ENCODE results near the gene ACOXL.

Gene ACOXL

DNA sequence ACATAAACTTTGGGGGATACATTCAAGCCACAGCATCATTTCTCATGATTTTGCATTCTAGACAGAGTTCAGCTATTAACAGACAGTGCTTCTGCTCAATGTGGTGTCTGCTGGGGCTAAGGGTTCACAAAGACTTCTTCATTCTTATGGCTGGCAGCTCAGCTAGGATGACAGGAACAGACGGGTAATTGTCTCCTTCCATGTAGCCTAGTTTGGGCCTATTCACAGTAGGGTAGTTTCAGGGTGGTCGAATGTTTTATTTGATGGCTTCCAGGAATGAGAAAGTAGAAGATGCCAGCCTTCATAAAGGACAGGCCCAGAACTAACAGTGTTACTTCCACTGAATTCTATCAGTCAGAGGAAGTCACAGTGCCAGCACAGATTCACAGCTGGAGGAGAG, 362.3 kb downstream of the ACOXL start:
- FAIRE-seq = no peak

DNA sequence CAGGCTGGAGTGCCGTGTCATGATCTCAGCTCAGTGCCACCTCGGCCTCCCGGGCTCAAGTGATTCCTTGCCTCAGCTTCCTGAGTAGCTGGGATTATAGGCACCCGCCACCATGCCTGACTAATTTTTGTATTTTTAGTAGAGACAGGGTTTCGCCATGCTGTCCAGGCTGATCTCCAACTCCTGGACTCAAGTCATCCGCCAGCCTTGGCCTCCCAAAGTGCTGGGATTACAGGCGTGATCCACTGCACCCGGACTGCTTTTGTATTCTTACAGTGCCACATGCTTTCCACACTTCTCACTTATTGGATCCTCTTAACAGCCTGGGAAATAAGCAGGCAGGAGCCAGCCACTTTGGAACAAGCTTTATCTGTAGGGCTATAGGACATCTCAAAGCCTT, 363.1 kb downstream of the ACOXL start:
- FAIRE-seq = no peak

DNA sequence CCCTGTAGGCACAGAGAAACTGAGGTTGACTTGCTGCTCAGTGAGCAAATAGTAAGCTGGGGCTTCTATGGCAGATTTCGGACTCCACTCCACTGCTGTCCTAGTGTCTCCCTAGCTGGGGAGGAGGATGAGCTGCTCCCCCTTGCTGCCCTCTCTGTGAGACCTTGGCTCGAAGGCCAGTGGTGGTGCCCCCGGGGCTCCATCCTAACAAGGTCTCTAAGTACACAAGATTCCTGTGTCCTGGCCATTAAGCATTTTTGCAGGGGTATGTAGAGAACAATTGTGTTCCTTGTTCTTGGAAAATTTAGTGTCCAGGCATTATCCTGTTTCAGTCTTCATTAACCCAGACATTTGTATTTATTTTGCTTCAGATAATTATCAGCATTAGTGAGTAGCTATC, 367.0 kb downstream of the ACOXL start:
- no peak for FAIRE-seq

DNA sequence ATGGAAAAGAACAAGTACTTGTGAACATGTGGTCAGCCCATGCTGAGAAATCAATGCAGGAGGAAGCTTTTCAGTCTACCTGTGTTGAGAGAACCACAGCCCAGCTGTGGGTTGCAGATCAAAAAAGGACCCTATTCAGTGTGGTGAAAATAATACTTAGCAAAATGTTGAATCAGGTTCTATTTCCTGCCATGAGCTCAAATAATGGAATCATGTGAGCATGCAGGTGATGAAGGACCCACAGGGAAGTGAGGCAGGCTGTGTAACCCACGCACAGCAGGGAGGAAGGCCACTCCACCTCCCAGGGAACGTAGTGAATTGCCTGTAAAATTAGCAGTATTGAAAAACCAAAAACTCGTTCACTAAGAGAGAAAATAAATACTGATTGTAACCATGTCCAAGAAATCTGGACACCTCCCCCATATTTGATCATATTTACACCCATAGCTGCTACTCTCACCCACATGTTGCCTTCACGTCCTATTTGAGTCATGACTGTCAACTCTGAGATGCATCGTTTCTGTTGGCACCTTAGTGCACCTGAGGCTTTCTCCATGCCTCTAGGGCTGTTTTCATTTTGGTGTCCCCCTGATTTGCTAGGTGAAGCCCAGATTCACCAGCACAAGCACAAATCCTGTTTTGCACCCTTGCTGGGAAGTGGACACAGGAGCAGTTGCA, 367.9 kb downstream of the ACOXL start:
- no peak for FAIRE-seq

DNA sequence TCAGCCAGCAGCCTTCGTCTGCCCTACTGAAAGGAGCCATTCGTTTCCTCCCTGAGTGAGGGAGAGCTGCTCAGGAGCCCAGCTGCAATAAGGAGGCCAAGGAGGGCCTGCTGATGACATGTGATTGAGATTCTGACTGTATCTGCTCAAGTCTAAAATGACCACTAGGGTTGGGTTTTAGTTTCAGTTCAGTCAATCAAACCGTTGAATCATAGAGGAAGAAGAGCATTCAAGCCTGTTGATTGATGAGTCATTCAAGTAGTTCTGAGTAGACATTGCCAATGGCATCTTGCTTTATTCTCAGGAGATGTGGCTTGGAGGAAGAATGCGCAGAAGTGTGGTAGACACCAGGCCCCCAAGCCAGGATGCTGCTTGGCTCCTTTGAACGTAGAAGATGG, 368.4 kb downstream of the ACOXL start:
- no peak for FAIRE-seq

DNA sequence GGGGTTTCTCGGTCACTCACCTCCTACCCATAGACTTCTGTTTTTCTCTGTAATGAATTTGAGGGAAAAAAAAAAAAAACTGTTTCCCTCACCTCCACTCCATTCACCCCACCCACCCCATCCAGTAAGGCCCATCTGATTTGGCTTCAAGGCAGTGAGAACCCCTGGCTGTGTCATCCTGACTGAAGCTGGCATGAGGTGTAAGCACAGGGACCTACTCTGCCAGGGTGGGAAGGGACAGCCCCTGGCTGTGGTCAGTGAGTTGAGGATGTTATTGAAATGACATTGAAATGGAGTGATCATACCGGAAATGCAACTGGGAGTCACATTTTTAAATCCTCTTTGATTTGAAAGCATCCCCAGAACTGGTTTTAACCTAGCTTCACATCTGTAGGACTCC, 369.2 kb downstream of the ACOXL start:
- FAIRE-seq = no peak

DNA sequence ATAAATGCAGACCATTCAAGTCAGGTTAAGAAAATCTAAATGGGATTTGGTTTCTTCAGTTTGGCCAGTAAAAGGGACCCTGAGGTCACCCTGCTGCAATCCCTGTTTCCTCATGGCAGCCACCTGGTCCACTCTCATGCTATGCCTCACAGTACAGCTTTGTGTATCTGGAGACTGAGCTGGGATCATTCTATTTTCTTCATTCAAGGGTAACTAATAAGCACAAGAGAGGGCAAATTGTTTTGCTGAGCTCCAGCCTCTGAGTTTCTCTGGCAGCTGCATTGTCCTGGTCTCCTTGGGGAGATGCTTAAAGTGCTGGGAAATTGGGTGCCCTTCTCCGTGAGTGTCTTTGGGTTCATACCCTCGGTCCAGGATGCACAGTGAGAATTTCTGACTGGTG, 369.8 kb downstream of the ACOXL start:
- FAIRE-seq = no peak

DNA sequence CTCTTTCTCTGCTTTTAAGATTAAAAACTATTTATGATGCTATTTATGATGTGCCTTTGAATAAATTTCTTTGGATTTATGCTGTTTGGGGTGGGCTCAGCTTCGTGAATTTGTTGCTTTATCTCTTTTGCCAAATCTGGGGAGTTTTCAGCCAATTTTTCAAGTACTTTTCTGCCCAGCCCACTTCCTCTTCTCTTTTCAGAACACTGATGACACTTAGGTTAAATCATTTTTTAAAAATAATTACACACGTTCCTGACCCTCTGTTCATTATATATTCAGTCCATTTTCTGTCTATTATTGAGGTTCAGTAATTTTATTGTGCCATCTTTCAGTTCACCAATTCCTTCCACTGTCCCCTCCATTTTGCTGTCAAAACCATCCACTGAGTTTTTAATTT, 373.6 kb downstream of the ACOXL start:
- FAIRE-seq = no peak

DNA sequence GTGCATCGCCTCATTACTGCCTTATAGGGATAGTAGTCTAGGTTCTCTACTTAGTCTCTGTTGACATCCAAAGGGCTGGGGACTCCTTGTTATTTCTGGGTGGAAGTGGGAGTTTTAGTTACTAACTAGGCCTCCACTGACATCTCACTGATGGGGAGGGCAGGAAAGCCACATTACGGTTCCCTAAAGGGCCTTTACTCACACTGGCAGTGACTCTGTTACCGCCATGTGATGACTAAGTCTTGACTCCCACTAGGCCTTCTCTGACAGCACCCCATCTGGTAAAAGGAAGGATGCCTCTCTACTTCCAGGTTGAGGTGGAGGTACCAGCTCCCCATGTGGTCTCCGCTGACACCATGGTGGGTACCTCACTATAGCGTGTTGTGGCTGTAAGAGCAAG, 374.3 kb downstream of the ACOXL start:
- FAIRE-seq = no peak

DNA sequence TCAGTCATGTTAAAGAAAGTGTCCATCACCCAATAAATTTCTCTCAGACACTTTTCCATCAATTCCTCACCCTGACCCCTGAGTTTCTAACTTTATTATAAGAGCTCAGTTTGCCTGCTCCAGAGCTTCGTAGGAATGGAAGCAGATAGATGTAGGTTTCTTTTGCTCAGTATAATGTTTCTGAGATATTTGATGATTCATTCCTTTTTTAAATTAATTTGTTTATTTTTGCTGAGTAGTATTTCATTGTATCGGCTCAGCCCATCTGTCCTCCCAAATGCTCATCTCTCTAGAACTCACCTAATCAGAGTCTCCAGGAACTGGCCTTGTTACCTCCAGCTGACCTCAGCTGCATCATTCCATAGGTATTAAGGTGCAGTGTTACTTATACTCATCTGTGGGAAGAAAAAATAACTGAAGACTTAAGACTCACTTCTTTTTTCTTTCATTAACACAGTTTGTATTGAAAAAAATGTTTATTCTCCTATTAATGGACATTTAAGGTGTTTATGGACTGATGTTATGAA, 376.4 kb downstream of the ACOXL start:
- FAIRE-seq = no peak

DNA sequence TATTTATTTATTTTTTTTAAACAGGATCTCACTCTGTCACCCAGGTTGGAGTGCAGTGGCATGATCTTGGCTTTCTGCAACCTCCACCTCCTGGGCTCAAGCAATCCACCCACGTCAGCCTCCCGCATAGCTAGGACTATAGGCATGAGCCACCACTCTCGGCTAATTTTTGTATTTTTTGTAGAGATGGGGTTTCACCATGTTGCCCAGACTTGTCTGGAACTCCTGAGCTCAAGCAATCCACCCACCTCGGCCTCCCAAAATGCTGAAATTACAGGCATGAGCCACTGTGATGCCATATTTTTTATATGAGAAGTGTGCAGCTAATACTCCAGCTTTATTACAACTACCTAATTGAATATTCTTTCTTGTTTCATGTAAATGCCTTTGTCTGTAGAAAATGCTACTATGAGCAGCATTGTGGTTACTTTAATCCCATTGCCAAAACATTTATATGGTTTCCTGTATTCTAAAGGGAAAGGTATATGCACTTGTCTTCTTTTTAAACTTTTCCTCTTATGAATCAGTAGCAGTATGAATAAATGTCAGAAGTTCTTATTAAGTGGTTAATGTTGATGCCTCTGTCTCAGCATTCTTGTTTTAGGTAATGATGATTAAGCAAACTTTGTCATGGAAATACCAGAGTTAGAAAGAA, 378.9 kb downstream of the ACOXL start:
- no peak for FAIRE-seq

DNA sequence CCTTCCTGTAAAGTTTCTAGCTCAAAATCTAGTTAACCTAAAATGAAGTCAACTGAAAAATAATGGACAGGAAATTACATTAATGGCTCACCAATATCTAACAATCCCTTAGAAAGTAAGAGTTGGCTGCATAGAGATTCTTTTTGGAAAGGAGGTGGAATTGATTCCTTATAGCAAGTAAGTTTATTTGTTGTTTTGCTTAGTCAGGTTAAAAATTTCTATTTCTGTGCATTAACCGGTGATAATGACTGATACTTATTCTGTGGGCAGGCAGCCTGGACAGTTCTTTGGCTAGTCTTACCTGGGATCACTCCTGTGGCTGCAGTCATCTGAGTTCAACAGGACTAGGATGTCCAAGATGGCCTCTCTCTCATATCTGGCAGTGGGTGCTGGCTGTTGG, 381.5 kb downstream of the ACOXL start:
- FAIRE-seq = no peak

DNA sequence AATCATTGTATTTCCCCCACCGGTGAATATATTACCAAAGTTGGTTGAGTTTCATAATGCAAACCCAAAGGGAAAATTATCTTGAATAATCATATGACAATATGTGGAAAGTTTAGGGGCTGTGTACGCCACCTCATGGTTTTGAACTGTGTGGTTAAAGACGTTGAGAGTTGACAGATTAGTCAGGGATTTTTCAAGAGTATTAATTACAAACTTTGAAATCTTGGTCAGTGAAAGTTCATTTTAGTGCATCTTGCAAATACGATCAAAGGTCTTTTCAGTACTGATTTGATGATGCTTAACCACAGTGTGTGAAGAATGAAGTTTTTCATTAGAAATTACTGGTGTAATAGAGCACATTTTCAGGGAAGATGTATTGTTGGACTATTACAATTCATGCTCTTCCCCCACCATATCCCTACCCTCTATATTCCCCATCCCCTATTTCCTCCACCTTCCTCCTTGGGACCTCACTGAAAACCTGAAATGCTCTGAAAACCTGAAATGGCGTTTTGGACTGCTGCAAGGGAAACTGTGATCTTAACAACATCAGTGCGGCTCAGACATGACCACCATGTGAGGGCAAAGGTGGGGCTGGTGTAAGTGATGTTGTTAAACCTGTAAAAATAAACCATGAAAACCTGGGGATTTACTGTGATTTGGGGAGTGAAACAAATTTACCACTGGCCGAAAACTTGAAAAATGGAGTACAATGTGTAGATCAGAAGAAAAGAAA, 383.8 kb downstream of the ACOXL start:
- no peak for FAIRE-seq

DNA sequence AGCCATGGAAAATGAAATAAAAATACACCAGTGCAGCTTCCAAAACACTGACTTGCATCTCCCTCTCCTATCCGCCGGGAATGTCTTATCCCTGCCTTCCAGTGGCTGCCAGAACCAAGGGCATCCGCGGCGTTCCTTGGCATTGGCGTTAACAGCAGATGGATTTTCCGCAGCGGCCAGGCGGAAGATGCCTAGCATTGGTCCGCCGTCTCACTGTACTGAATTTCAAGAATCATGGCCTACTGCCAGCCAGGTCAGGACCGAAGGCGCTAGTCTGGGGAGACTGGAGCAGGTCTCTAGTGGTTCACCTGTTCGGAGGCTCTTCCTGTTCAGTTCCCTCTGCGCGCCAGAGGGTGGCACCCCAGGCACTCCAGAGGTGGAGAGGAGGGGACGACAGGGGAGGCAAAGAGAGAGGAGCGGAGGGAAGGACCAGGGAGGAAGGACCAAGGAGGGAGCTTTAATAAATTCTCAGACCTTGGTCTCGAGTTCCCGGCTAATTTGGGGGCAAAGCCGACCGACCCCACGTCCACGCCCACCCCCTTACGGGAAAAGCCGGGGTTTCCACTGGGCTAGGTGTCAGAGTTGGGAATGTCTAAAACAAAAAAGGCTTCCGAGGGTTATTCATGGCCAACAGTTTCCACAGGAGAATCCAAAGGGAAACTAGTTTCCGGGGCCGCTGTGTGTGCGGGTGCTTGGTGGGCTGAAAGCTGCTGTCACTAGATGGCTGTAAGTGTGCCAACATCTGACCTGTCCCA, 384.6 kb downstream of the ACOXL start:
- FAIRE-seq = no peak

DNA sequence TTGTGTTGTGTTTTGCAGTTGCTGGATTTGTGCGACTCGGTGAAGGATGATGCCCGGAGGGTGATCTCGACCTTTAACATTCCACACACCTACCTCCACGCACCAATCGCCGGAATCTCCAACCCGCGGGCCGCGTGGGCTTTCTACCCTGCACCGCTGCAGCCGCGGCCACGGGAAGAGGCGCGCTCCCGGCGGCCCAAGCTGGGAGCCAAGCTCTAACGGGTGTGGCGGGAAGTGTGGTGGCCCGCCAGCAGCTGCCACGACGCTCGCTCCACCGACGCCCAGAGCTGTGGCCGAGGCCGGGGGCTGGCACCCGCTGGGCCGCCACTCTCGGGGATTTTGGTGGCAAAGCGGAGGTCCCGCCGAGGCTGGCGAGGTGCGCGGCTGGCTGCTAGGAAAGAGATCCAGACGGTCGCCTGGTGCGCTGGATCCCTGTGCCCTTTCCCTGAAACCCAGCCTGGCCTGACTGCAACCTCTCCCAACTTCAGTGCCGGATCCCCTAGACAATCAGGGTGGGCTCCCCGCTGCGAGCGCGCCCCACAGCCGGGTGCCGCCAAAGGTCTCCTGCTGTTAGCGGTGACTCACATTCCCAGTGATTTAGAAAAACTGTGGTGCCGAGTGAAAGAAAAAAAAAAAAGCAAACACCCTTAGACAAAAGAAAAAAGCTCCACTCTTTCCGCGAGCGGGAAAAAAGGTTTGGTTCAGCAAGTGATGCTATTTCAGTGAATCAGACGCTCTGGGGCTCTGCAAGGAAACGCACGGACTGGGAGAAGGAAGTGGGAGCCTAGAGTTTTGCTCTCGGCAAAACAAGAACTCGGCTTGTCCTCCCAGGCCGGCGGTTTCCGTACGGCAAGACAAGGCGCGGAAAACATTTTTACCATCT, 385.5 kb downstream of the ACOXL start:
- no peak for FAIRE-seq

DNA sequence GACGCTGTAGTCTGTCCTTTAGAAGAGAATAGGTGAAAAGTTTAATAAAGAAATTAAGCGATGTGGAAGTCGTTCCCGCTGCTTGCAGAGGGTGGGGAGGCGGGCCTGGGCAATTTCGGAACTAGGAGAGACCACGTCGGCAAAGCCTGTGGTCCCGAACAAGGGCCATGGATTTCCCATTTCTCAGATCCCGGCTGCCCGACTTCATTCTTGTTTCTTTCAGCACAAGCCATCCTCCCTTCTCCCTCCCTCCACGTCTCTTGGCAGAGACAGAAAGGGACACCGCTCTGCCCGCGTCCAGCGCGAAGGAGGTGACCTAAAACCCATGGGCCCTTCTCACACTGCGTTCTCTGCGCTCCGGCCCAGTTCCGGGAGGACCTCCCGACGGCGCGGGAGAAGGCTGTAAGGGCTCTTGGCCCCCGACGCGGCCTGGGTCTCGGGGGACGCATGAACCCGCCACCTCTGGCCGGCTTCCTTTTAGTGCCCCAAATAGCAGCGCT, 386.2 kb downstream of the ACOXL start:
- FAIRE-seq = no peak

DNA sequence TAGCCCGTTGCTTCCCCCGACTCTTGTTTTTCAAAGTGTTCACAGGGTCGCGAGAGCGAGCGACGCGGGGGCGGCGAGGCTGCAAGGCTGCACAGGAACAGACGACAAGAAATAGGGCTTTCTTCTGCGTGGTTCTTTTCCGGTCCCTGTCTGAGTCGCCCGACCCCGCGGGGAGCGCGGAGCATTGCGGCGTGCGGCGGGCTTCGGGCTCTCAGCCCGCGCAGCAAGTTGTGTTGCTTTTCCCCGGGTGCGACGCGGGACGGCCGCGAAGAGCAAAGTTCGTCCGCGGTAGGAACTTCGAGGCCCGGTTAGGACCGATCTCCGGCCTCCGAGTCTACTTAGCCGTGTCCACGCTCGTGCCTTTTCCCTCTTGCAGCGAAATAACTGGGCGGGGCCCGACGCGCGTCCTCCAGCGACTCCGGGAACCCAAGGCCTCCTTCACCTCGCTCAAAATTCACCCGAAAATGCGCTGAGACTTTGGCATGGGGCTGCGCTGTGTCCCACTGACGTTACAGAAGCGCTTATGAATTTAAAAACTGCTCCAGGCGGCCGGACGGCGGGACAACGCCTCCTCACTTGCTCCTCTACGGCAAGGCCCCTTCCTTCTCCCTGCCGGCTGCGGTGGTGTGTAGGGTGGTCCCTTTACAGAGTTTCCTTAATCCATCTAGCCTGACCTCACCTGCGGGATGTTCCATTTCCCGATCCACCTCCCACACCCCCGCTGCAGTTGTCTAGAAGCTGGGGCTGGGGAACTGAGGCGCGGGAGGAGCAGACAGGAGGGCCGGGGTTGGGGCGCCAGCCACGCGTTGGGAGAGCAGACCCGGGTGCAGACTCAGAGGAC, 386.8 kb downstream of the ACOXL start:
- no peak for FAIRE-seq

DNA sequence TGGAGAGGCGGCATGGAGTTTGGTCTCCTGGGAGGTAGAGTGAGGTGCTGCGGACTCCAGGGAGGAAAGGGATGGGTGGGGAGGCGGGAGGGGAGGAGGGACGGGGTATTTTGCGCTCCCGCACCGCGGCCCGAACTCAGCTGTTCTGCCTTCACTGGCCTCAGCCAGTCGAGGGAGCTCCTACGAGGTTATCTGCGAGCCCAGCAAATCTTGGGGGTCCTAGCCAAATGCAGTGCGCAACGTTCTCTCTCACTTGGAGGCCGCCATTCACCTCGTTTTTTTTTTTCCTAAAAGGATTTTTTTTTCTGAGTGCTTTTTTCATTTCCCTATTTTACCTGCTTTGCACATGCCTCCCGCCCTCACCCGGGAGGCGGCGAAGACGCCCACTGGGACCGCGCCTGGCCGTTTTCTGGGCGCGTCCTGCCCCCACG, 387.5 kb downstream of the ACOXL start:
- no peak for FAIRE-seq

DNA sequence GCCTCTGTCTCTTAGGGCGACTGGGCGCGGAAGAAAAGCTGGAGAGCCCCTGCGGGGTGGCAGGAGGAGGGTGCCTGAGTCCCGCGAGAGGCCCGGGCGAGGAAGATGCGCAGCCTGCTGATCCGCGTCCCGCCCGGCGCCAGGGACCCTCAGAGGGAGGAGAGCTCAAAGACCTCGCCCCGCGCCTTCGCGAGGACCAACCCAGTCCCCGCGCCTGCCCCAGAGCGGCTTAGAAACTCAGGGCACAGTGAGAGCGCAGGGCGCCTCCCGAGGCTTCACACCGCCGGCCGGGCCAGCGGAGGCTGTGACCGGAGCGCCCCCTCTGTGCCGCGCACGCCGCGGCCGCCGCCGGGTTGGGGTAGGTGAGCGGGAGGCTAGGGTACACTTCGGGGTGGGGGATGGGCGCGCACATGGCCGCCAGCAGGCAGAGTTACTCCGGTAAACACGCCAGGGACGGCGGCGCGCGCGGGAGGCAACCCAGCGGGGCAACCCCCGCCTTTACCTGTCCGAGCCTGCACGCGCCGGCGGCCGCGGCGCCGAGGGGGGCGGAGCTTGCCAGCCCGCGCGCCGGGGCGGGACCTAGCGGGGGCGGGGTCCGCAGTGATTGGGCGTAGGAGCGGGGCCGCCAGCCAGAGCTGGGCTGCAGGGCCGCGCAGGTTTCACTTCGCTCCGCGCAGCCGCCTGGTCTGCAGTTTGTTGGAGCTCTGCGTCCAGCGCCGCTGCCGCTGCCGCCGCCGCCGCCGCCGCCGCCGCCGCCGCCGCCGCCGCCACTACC, 388.1 kb downstream of the ACOXL start, which contains the start of gene BCL2L11:
Gene BCL2L11, plus strand, starts transcription at position 662 of the 775 bp plus-strand sequence. CDS start 2,832 bp downstream, outside the sequence.
- FAIRE-seq = no peak

All from TTC549 (cell line).